ENCODE results near the gene RPS26. TPM values are rescaled to one million over a fixed set of nuclear protein-coding genes. Genes with fewer than 3 reads are reported as not detected.

The RPS26 gene
- total and polyA plus RNA-seq, 2 of the 13 experiments (the other 11 are each of a cell fraction or from before 2014, with no cell fraction given): 150 to 421 TPM

DNA sequence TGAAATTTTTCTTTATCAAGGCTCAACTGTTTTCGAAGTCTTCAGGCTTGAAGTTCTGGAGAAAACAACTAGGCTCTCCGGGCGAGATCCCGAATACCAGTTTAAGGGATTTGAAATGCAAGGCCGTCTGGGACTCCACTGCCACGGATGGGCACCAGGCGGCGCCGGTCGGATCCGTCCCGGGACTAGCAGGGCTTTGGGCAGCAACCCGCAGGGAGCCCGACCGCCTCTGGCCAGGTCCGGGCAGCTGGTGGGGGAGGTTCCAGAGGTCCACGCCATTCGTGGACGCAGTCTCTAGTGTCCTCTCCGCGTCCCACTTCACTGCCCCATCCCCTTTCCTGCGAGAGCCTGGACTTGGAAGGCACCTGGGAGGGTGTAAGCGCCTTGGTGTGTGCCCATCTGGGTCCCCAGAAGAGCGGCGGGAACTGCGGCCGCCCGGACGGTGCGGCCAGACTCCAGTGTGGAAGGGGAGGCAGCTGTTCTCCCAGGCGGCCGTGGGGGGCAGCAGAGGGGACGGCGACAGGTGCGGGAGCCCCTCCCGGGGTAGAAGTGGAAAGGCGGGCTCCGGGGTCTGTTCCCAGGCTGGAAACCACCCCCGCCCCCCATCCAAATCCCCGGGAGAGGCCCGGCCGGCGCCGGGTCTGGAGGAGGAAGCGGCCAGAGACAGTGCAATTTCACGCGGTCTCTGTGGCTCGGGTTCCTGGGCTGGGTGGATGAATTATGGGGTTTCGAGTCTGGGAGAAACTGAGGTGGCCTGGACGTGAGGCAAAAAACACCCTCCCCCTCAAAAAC is 37.4 kb downstream of the RPS26 start (continued):
- TF ChIP-seq BCL3 (CRISPR knock-in tag; IDR thresholded peaks at IDR 0.05): no peak
- TF ChIP-seq HNF4A (CRISPR knock-in tag; IDR thresholded peaks at IDR 0.05): 0 out of 2 replicates have a peak, but pooled peaks have one; percentile 3
- no peak for TF ChIP-seq MAFK (conservative IDR thresholded peaks at IDR 0.05 in 1 of 2, IDR thresholded peaks at IDR 0.05 in 1 of 2; ENCODE audit: low read length in 2 of 2)
- TF ChIP-seq ZNF33A (CRISPR knock-in tag; IDR thresholded peaks at IDR 0.05; ENCODE audit: borderline replicate concordance): no peak
- peak; percentile 30; the same call in 1 of the 2 replicates for TF ChIP-seq TSC22D2 (CRISPR knock-in tag; IDR thresholded peaks at IDR 0.05; ENCODE audit: borderline replicate concordance)
- peak; percentile 79 for TF ChIP-seq E2F1 (CRISPR knock-in tag; IDR thresholded peaks at IDR 0.05)
- no peak; the same call in 1 of the 2 replicates for TF ChIP-seq LBX2 (CRISPR knock-in tag; IDR thresholded peaks at IDR 0.05; ENCODE audit: borderline replicate concordance)
- no peak for TF ChIP-seq FIP1L1 (IDR thresholded peaks at IDR 0.05; ENCODE audit: borderline replicate concordance, insufficient read depth, low read depth, low read length)
- no peak for TF ChIP-seq GTF2F1 (IDR thresholded peaks at IDR 0.05; ENCODE audit: low read length)
- no peak; the same call in 1 of the 2 replicates for TF ChIP-seq ZNF292 (CRISPR knock-in tag; IDR thresholded peaks at IDR 0.05; ENCODE audit: borderline replicate concordance, low read depth)
- 0 out of 2 replicates have a peak, but pooled peaks have one; percentile 65 for TF ChIP-seq ZNF772 (CRISPR knock-in tag; IDR thresholded peaks at IDR 0.05)
- TF ChIP-seq, protein P1, sequence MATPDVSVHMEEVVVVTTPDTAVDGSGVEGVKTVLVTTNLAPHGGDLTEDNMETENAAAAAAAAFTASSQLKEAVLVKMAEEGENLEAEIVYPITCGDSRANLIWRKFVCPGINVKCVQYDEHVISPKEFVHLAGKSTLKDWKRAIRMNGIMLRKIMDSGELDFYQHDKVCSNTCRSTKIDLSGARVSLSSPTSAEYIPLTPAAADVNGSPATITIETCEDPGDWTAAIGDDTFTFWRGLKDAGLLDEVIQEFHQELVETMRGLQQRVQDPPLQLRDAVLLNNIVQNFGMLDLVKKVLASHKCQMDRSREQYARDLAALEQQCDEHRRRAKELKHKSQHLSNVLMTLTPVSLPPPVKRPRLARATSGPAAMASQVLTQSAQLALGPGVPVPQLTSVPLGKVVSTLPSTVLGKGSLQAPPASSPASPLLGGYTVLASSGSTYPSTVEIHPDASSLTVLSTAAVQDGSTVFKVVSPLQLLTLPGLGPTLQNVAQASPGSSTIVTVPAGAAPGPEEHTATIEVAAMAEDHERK (CRISPR knock-in tag; IDR thresholded peaks at IDR 0.05; ENCODE audit: low read depth): no peak
- TF ChIP-seq MAFG (CRISPR knock-in tag; IDR thresholded peaks at IDR 0.05): no peak
- TF ChIP-seq ADNP (CRISPR knock-in tag; IDR thresholded peaks at IDR 0.05): no peak
- 0 out of 2 replicates have a peak, but pooled peaks have one; percentile 72 for TF ChIP-seq ZNF572 (CRISPR knock-in tag; IDR thresholded peaks at IDR 0.05)
- TF ChIP-seq NFE2 (CRISPR knock-in tag; IDR thresholded peaks at IDR 0.05): no peak
- TF ChIP-seq CBX5 (CRISPR knock-in tag; IDR thresholded peaks at IDR 0.05; ENCODE audit: borderline replicate concordance): peak; percentile 58; the same call in 1 of the 2 replicates
- TF ChIP-seq ZNF362 (CRISPR knock-in tag; IDR thresholded peaks at IDR 0.05; ENCODE audit: borderline replicate concordance): no peak
- no peak for TF ChIP-seq CENPX (CRISPR knock-in tag; IDR thresholded peaks at IDR 0.05)
- TF ChIP-seq ISX (CRISPR knock-in tag; conservative IDR thresholded peaks at IDR 0.05): no peak
- no peak for TF ChIP-seq ARID3A (IDR thresholded peaks at IDR 0.05; ENCODE audit: low read depth, low read length)
